GM10266 (cell line): ENCODE results near the gene CMAS.
"Not testable (repeated sequence)": the region's sequence is repeated elsewhere in the genome, so short reads cannot be mapped to it uniquely, and the experiment has no call there.

Experiments
- DNase-seq: peaks from one replicate; pipeline ENCODE4 v3.0.0; 2012; ENCODE audit errors: extremely low spot score
- CTCF ChIP-seq: IDR thresholded peaks from 2 replicates; pipeline ENCODE4 v1.5.1; 2012; ENCODE audit warnings: mild to moderate bottlenecking, low read depth; ENCODE audit not compliant: control insufficient read depth, insufficient read depth; ENCODE audit errors: missing control alignments

The CMAS gene

GRCh38 chr12:22014783-22015144, 31.3 kb upstream of the CMAS start:
- no peak for TF ChIP-seq CTCF
- no peak for DNase-seq

GRCh38 chr12:22016982-22017381, 29.0 kb upstream of the CMAS start:
- TF ChIP-seq CTCF, result no peak
- no peak for DNase-seq

GRCh38 chr12:22018860-22019259, 27.2 kb upstream of the CMAS start:
- no peak for DNase-seq
- TF ChIP-seq CTCF, result peak; percentile 33

- DNase-seq, result not testable (repeated sequence)
Observed at GRCh38 chr12:22023489-22023888, 22.5 kb upstream of the CMAS start.

- no peak for DNase-seq
- no peak for TF ChIP-seq CTCF
Observed at GRCh38 chr12:22029491-22029890, 16.5 kb upstream of the CMAS start.

- DNase-seq, result no peak
- no peak for TF ChIP-seq CTCF
Observed at GRCh38 chr12:22029991-22030390, 16.0 kb upstream of the CMAS start.

GRCh38 chr12:22032732-22033131, 13.3 kb upstream of the CMAS start:
- DNase-seq, result no peak
- TF ChIP-seq CTCF, result no peak

GRCh38 chr12:22034709-22035506, 11.1 kb upstream of the CMAS start:
- no peak for DNase-seq

More at GRCh38 chr12:22034709-22035506, 11.1 kb upstream of the CMAS start:
- TF ChIP-seq CTCF, result no peak
